ENCODE data around the gene SLC3A2.
"Not testable (repeated sequence)": the region's sequence is repeated elsewhere in the genome, so short reads cannot be mapped to it uniquely, and the experiment has no call there.

The SLC3A2 gene

GRCh38 chr11:62931499-62932278, 51.0 kb downstream of the SLC3A2 start:
- no peak for DNase-seq

GRCh38 chr11:62933285-62933684, 52.6 kb downstream of the SLC3A2 start:
- no peak for DNase-seq

GRCh38 chr11:62933750-62934495, 53.2 kb downstream of the SLC3A2 start:
- no peak for DNase-seq

- DNase-seq: no peak
Measured at GRCh38 chr11:62934496-62934785, 53.7 kb downstream of the SLC3A2 start.

GRCh38 chr11:62937528-62937927, 56.8 kb downstream of the SLC3A2 start:
- DNase-seq: not testable (repeated sequence)
